Activated naive CD8-positive, alpha-beta T cell treated with anti-CD3 and anti-CD28 coated beads for 36 hours (primary cell): Measurements from ENCODE around the gene CFAP44. TPM values are rescaled to one million over a fixed set of nuclear protein-coding genes. Genes with fewer than 3 reads are reported as not detected.
"Not testable (repeated sequence)": the region's sequence is repeated elsewhere in the genome, so short reads cannot be mapped to it uniquely, and the experiment has no call there.

Experiments used
- DNase-seq: peaks from one replicate; pipeline ENCODE4 v3.0.0; 2021
- H3K27ac Mint-ChIP-seq: one replicate; pipeline ENCODE4 v1.8.0; 2022; ENCODE audit warnings: mild to moderate bottlenecking, moderate library complexity, mixed read lengths
- H3K27me3 Mint-ChIP-seq: one replicate; pipeline ENCODE4 v1.8.0; 2022; ENCODE audit warnings: mild to moderate bottlenecking, mixed read lengths
- H3K36me3 Mint-ChIP-seq: one replicate; pipeline ENCODE4 v1.8.0; 2021; ENCODE audit warnings: mild to moderate bottlenecking, mixed read lengths
- H3K4me1 Mint-ChIP-seq: one replicate; pipeline ENCODE4 v1.8.0; 2021; ENCODE audit warnings: mixed read lengths
- H3K4me3 Mint-ChIP-seq: one replicate; pipeline ENCODE4 v1.8.0; 2022; ENCODE audit warnings: mild to moderate bottlenecking, moderate library complexity, mixed read lengths
- H3K9me3 Mint-ChIP-seq: one replicate; pipeline ENCODE4 v1.8.0; 2022; ENCODE audit warnings: mixed read lengths
- total RNA-seq, 2 experiments: library from RNA; stranded (reverse); gene quantifications; one replicate each; pipeline ENCODE4 v1.2.3, GENCODE V29; 2021

The CFAP44 gene, protein sequence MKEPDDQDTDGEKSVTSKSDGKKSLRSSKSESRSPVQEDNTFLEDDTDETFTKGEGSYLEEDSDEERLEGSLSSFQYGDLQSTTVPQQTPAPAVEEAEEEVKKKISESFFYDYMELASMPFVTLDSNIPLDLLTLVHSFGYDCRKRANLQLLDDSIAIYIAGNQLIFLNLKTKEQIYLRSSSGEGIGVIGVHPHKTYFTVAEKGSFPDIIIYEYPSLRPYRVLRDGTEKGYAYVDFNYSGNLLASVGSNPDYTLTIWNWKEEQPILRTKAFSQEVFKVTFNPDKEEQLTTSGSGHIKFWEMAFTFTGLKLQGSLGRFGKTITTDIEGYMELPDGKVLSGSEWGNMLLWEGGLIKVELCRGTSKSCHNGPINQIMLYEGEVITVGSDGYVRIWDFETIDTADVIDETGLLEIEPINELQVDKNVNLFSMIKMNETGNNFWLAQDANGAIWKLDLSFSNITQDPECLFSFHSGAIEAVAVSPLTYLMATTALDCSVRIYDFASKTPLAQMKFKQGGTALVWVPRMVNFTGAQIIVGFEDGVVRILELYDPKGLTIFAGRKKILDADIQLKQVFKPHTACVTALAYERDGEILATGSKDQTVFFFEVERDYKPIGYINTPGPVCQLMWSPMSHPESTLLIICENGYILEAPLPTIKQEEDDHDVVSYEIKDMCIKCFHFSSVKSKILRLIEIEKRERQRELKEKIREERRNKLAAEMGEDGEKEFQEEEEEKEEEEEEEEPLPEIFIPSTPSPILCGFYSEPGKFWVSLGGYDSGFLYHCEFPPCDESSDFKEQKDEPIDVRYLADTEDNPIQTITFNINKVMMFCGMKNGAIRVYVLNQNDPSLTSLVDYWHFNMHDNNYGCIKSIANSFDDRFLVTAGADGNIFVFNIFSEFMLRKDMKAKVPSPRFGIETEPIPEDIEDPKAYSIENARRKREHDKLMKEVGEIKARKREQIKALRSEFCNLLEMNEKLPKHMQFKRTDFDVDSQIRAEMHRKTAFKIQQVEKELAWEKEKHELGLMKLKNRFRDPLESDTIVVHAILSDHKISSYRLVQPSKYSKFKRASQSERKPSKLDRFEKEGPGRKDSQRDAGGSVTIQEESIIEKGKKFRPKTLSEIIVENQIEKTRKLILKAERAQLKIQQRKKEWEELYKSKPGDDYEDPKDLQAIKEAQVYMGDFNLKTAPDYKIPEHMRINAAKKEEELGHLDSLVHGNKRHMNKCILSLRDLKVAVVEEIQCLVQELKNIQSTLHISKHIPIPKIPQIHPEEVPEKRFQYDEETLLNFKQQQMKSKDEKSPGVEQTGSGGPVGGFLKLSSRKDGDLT (N-terminal part only)
- 1 to 10 TPM; 3.5 to 3.7 TPM for total RNA-seq

DNA sequence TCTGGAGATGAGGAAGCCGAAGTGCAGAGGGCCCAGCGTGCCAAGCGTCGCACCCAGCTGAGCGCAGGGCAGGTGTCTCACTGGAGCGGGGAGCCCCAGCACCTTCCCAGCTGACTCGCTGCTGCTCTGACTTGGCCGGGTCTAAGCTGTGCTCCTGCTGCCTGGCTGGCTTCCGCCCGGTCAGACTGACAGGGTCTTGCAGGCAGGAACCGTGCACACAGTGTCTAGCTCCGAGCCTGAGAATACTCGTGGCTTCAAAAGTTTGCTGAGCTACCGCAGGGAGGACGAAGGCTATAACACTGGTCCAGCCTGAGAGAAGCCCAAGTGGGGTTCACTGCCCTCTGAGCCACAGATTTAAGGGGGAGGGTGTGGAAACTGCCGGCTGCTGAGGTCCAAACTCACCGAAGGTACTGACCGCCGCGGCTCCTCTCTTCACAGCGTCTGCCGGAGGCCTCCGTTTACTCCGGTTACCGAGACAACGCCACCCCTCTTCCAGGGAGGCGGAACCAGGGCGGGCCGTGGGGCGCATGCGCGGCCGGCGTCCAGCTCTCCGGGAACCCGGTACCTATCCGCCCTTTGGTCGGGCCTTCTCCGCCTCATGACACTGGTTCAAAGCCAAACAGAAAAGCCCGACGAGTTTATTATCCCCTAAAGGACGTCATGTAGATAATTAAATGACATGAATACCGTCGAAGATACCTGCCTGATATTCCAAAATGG lies at the start of gene CFAP44:
Gene CFAP44, minus strand, starts transcription at position 443 of the 720 bp plus-strand sequence. CDS start 7,829 bp downstream, outside the sequence.
- no peaks in the 10 kb centered on the region for H3K9me3 Mint-ChIP-seq
- H3K4me1 Mint-ChIP-seq, result peaks cover 9% of the 10 kb centered on the region
- H3K4me3 Mint-ChIP-seq, result no peak within 1 kb of the TSS
- peaks cover 11% of the 10 kb centered on the region for H3K36me3 Mint-ChIP-seq
- H3K27ac Mint-ChIP-seq, result no peak within 1 kb of the TSS
- H3K27me3 Mint-ChIP-seq, result no peaks in the 10 kb centered on the region
- DNase-seq, result peak; percentile 73

DNA sequence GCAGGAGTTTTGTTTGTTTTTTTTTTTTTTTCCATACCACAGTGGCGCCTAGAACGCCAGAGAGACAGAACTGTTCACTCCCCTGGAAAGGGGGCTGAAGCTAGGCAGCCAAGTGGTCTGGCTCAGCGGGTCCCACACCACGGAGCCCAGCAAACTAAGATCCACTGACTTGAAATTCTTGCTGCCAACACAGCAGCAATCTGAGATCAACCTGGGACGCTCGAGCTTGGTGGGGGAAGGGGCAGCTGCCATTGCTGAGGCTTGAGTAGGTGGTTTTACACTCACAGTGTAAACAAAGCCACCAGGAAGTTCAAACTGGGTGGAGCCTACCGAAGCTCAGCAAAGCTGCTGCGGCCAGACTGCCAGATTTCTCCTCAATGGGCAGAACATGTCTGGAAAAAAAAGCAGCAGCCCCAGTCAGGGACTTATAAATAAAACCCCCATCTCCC lies 43.9 kb upstream of the CFAP44 start:
- Mint-ChIP-seq H3K27ac (no peak overlapping the region), H3K27me3 (no peaks in the 10 kb centered on the region), H3K36me3 (peaks cover 29% of the 10 kb centered on the region), H3K9me3 (peaks cover 19% of the 10 kb centered on the region), H3K4me1 (no peaks in the 10 kb centered on the region), H3K4me3 (no peak overlapping the region)
- DNase-seq, result no peak

DNA sequence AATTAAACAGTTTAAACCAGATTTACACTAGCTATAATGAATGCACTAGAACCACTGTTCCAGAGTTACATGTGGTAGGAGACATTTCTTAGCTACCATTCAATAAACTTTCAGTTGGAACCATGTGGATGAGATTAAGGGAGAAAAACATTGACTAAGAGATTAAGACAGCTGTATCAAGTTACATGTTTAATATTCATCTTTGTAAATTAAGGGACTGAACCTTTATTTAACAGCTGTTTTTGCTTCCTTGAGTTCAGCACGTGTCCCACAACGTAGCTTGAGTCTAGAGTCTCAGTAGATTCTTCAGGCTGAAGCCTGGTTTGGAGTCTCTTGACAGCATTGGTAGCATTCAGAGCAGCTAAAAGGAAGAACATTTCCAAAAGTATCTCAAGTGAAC lies 27.2 kb upstream of the CFAP44 start:
- Mint-ChIP-seq H3K4me1 (no peaks in the 10 kb centered on the region), H3K27me3 (no peaks in the 10 kb centered on the region), H3K4me3 (no peak overlapping the region), H3K27ac (no peak overlapping the region), H3K9me3 (peaks cover 2% of the 10 kb centered on the region), H3K36me3 (peaks cover 42% of the 10 kb centered on the region)
- no peak for DNase-seq

DNA sequence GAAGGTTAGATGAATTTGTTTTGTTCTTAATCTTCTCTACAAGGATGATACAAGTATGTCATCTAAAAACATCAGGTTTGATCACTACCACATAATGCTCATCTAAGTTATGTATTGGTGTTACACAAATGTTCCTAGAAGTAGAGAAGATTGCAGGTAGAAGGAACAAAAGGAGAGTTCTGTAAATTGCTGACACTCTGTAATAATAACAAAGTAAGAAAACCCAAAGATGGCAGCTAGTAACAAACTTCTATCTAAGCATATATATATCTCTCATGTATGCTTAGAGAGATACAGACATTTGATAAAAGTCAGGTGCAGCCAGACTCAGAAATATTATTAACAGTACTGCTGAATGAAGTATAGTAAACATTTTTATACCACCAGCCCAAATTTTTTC lies 20.2 kb upstream of the CFAP44 start:
- Mint-ChIP-seq H3K27ac (no peak overlapping the region), H3K27me3 (no peaks in the 10 kb centered on the region), H3K4me1 (no peaks in the 10 kb centered on the region), H3K4me3 (no peak overlapping the region), H3K9me3 (no peaks in the 10 kb centered on the region), H3K36me3 (peaks cover 65% of the 10 kb centered on the region)
- DNase-seq, result no peak

DNA sequence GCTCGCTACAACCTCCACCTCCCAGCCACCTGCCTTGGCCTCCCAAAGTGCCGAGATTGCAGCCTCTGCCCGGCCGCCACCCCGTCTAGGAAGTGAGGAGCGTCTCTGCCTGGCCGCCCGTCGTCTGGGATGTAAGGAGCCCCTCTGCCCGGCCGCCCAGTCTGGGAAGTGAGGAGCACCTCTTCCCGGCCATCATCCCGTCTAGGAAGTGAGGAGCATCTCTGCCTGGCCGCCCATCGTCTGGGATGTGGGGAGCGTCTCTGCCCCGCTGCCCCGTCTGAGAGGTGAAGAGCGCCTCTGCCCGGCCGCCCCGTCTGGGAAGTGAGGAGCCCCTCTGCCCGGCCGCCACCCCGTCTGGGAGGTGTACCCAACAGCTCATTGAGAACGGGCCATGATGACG lies 17.3 kb upstream of the CFAP44 start:
- H3K27ac Mint-ChIP-seq, DNase-seq, H3K27me3 Mint-ChIP-seq, H3K4me3 Mint-ChIP-seq, H3K4me1 Mint-ChIP-seq, H3K9me3 Mint-ChIP-seq: not testable (repeated sequence)
- H3K36me3 Mint-ChIP-seq, result peaks cover 57% of the 10 kb centered on the region

DNA sequence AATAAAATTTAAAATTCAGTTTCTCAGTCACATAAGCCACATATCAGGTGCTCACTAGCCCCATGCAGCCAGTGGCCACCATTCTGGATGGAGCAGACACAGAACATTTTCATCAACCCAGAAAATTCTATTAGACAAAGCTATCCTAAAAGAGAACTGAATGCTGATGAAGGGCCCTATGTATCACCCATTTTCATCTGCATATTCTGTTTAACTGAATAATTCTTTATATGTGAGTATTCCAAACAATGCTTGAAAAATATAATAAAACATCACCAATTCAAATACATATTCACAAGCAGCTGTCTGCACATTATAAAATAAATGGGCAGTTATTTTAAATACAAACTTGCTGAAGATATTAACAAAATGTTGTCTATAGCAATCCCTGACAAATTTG lies 14.2 kb upstream of the CFAP44 start:
- Mint-ChIP-seq H3K36me3 (peaks cover 46% of the 10 kb centered on the region), H3K27me3 (no peaks in the 10 kb centered on the region), H3K4me1 (no peaks in the 10 kb centered on the region), H3K4me3 (no peak overlapping the region), H3K9me3 (no peaks in the 10 kb centered on the region), H3K27ac (no peak overlapping the region)
- no peak for DNase-seq

DNA sequence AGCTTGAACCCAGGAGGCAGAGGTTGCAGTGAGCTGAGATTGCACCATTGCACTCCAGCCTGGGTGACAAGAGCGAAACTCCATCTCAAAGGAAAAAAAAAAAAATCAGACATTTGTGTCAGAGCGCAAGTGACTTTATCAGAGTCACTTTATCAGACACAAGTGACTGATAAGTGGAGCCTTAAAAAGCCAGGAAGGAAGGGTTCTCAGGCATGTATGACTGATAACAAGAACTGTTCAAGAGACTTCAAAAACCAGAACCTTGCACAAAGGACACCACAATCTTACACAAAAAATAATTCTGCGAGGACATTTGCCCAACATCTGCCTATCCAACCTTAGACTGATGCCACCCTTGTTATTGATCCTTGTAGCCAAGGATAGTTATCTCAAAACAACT lies 13.3 kb upstream of the CFAP44 start:
- Mint-ChIP-seq H3K4me1 (no peaks in the 10 kb centered on the region), H3K9me3 (no peaks in the 10 kb centered on the region), H3K4me3 (no peak overlapping the region), H3K27ac (no peak overlapping the region), H3K36me3 (peaks cover 38% of the 10 kb centered on the region), H3K27me3 (no peaks in the 10 kb centered on the region)
- no peak for DNase-seq

DNA sequence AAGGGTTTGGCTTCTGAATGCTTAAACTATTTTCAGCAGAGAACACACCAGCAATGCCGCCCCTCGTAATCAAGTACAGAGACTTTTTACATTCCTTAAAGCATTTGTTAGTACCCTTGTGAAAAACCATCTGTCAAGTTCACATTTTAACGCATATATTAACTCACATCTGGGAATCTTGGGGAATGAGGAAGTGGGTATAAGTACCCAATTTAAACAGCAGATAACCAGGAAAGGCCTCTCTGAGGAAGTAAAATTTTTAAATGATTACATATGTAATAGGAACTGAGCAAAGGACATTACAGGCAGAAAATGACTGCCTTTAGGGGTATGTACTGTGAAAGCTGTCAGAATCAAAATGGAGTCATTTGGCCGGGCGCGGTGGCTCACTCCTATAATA lies 12.8 kb upstream of the CFAP44 start:
- H3K27ac Mint-ChIP-seq, result no peak overlapping the region
- peaks cover 32% of the 10 kb centered on the region for H3K36me3 Mint-ChIP-seq
- DNase-seq, result no peak
- H3K4me1 Mint-ChIP-seq, result no peaks in the 10 kb centered on the region
- no peaks in the 10 kb centered on the region for H3K9me3 Mint-ChIP-seq
- H3K27me3 Mint-ChIP-seq, result no peaks in the 10 kb centered on the region
- no peak overlapping the region for H3K4me3 Mint-ChIP-seq

DNA sequence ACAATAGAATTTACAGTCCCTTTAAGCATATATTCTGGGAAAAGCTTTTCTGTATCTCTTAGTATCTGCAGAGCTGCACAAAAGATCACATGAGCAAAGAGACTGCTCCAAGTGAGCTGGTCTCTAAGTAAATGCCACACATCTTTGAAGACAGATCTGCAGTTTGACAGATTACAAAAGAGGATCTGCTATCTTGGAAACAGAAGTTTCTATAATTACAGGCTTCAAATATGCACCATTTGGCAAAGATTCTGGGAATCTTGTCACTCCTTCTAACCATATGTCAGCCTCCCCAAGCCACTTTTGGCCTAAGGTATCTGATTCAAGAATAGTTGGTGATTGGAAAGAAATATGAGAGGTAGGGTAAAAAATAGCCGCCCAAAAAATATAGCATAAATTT lies 9.6 kb upstream of the CFAP44 start:
- H3K4me1 Mint-ChIP-seq, result no peaks in the 10 kb centered on the region
- no peak for DNase-seq
- H3K36me3 Mint-ChIP-seq, result peaks cover 21% of the 10 kb centered on the region
- no peak overlapping the region for H3K4me3 Mint-ChIP-seq
- H3K27ac Mint-ChIP-seq, result no peak overlapping the region
- no peaks in the 10 kb centered on the region for H3K9me3 Mint-ChIP-seq
- no peaks in the 10 kb centered on the region for H3K27me3 Mint-ChIP-seq

DNA sequence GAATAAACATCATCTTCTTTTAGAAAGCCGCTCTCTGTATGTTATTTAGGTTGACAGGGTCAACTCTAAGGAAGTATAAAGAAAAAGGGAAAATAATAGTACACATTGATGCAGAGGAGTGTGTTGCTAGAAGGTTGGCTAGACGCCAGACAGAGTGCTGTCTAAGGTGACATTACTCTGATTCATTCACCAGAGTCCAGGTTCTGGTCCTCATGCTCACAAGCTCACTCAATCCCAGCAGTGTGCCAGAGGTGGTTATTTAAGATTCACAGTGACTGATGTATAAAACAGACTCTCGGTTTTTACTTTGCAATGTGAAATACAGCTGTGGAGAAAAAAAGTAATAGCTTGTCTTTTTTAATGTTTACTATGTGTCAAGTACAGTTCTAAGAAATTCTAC lies 1.7 kb downstream of the CFAP44 start:
- no peaks in the 10 kb centered on the region for H3K27me3 Mint-ChIP-seq
- H3K4me3 Mint-ChIP-seq, result no peak overlapping the region
- H3K36me3 Mint-ChIP-seq, result peaks cover 12% of the 10 kb centered on the region
- H3K4me1 Mint-ChIP-seq, result peaks cover 9% of the 10 kb centered on the region
- DNase-seq, result no peak
- H3K27ac Mint-ChIP-seq, result no peak overlapping the region
- H3K9me3 Mint-ChIP-seq, result no peaks in the 10 kb centered on the region

DNA sequence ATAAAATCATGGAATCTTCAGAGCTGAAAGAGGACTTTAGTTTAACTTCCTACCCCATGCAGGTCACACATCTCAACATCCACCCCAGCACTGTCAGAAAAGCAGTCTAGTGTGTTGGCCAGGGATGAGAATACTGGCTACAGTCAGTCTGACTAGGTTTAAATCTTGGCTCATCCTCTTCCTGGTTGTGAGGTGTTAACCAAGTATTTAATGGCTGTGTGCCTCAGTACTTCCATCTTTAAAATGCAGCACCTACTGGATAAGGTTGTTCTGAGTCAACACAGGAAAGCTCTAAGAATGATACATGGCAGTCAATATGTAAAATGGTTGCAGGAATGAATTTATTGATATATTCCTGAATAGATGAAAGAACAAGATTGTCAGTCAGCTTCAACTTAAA lies 3.1 kb downstream of the CFAP44 start:
- no peaks in the 10 kb centered on the region for H3K9me3 Mint-ChIP-seq
- H3K27me3 Mint-ChIP-seq, result no peaks in the 10 kb centered on the region
- H3K36me3 Mint-ChIP-seq, result peaks cover 11% of the 10 kb centered on the region
- H3K4me1 Mint-ChIP-seq, result peaks cover 9% of the 10 kb centered on the region
- no peak overlapping the region for H3K4me3 Mint-ChIP-seq
- DNase-seq, result no peak
- H3K27ac Mint-ChIP-seq, result no peak overlapping the region

DNA sequence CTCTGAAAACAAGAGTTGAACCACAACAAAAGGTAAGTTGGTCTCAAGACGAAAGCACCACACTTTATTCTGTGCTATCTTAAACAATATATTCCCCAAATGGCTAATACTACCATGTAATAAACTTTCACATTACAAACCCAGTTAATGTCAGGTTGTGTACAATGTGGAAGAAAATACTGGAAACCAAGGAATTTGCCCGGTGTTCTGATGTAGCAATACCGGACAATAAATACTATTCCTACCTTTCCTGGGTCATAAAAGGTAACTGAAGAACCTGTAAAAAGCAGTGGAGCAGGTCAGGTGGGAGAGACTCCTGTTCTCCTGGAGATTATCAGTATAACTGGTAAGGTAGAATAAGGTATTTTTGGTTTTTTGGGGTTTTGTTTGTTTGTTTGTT lies 3.9 kb downstream of the CFAP44 start:
- H3K36me3 Mint-ChIP-seq, result peaks cover 9% of the 10 kb centered on the region
- no peaks in the 10 kb centered on the region for H3K27me3 Mint-ChIP-seq

DNA sequence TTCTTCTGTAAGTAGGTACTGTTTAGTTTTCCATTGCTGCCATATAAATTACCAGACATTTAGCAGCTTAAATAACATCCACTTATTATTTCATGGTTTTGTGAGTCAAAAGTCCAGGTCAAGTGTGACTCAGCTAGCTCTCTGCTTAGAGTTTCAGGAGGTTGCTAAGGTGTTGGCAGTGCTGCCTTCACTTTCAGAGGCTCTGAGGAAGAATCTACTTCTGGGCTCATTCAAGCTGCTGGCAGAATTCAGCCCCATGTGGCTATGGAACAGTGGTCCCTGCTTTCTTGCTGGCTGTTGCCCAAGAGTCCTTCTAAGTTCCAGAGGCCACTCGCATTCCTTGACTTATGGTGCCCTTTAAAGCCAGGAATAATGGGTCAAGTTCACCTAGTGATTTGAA lies 4.5 kb downstream of the CFAP44 start:
- H3K4me1 Mint-ChIP-seq, result peaks cover 8% of the 10 kb centered on the region
- H3K36me3 Mint-ChIP-seq, result peaks cover 9% of the 10 kb centered on the region
- H3K27me3 Mint-ChIP-seq, result no peaks in the 10 kb centered on the region
- no peak overlapping the region for H3K4me3 Mint-ChIP-seq
- H3K27ac Mint-ChIP-seq, result no peak overlapping the region
- H3K9me3 Mint-ChIP-seq, result no peaks in the 10 kb centered on the region
- no peak for DNase-seq

More for the DNA sequence above, 3.9 kb downstream of the CFAP44 start:
- H3K4me1 Mint-ChIP-seq, result peaks cover 9% of the 10 kb centered on the region
- no peak overlapping the region for H3K27ac Mint-ChIP-seq
- no peaks in the 10 kb centered on the region for H3K9me3 Mint-ChIP-seq
- H3K4me3 Mint-ChIP-seq, result no peak overlapping the region
- DNase-seq, result no peak

DNA sequence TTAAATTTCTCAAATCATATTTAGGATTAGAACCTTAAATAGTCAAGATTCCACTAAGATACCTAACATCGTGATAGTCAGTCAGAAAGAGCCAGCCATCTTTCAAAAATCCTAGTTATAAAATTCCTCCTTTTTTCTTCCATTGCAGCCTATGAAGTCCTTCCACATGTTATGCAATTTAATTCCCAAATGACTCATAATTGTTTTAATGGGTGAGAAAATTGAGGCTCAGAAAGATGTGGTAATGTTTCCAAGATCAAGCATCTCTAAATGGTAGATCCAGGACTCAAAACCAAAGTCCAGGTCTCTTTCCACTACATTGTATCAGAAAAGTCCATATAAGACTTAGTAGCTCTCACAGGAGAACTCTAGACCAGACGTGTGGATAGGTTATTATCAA lies 9.5 kb downstream of the CFAP44 start:
- Mint-ChIP-seq H3K27ac (no peak overlapping the region), H3K4me1 (peaks cover 4% of the 10 kb centered on the region), H3K36me3 (peaks cover 29% of the 10 kb centered on the region), H3K27me3 (no peaks in the 10 kb centered on the region), H3K4me3 (no peak overlapping the region), H3K9me3 (peaks cover 4% of the 10 kb centered on the region)
- DNase-seq, result no peak
